ENCODE measurements around the gene SSNA1. TPM values are rescaled to one million over a fixed set of nuclear protein-coding genes. Genes with fewer than 3 reads are reported as not detected.

The SSNA1 gene
- total RNA-seq, 1 donor from 2014 or later: 71.9 TPM

DNA sequence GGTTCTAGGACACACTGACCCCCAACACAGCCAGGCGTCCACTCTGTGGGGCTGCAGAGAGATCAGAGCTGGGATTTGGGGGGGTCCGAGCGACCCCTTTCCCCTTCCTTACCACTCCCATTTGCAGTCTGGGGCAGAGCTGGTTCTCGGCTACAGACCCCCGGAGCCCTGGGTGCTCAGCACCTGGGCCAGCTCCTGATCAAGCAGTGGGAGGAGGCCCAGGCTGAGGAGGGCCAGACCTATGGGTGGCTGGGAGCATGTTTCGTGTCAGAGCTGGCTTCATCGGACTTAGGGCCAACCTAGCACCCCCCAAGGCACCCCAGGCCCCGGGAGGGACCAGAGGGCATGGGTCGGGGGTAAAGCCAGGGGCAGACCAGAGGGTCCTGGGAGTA is 42.0 kb upstream of the SSNA1 start:
- Mint-ChIP-seq H3K4me1 (peaks cover 8% of the 10 kb centered on the region), H3K27ac (no peak overlapping the region), H3K9me3 (no peaks in the 10 kb centered on the region), H3K27me3 (peaks cover 26% of the 10 kb centered on the region), H3K36me3 (ENCODE audit: low read depth) (no peaks in the 10 kb centered on the region), H3K4me3 (no peak overlapping the region)
- ChIA-PET CTCF (no interaction called here), POLR2A (no interaction called here)
- TF ChIP-seq, protein P1, sequence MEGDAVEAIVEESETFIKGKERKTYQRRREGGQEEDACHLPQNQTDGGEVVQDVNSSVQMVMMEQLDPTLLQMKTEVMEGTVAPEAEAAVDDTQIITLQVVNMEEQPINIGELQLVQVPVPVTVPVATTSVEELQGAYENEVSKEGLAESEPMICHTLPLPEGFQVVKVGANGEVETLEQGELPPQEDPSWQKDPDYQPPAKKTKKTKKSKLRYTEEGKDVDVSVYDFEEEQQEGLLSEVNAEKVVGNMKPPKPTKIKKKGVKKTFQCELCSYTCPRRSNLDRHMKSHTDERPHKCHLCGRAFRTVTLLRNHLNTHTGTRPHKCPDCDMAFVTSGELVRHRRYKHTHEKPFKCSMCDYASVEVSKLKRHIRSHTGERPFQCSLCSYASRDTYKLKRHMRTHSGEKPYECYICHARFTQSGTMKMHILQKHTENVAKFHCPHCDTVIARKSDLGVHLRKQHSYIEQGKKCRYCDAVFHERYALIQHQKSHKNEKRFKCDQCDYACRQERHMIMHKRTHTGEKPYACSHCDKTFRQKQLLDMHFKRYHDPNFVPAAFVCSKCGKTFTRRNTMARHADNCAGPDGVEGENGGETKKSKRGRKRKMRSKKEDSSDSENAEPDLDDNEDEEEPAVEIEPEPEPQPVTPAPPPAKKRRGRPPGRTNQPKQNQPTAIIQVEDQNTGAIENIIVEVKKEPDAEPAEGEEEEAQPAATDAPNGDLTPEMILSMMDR (IDR thresholded peaks at IDR 0.05): no peak
- ATAC-seq (ENCODE audit: low read depth) (no peak), DNase-seq (no peak)
- intact Hi-C loops (cut with micrococcal nuclease): no loop called here

DNA sequence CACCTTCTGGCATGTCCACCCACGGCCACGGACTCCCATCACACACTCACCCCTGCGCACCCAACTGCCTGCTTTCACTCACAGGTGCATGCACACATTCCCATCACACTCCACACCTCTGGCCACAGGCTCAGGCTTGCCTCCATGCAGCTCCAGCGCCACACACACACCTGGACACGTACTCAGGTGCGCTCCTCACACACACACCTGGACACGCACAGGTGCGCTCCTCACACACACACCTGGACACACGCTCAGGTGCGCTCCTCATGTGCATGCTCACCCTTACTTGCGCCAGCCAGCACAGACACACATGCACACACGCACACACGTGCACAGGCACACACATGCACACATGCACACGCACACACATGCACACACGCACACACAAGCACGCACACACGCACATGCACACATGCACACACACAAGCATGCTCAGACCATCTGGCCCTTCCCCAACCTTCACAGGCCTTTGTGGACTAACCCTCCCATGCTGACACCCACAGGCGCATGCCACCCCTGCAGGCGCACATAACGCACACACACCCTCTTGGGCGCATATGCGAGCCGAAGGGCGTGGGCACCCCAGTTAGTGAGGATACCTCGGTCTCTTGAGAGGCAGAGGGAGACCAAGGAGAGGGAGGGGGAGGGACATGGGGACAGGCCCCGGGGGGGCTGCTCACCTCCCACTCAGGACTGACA is 41.2 kb upstream of the SSNA1 start:
- DNase-seq: no peak
- no peak overlapping the region for H3K27ac Mint-ChIP-seq
- TF ChIP-seq, protein P1 (IDR thresholded peaks at IDR 0.05): no peak
- H3K36me3 Mint-ChIP-seq (ENCODE audit: low read depth): no peaks in the 10 kb centered on the region
- H3K4me1 Mint-ChIP-seq: peaks cover 14% of the 10 kb centered on the region
- ChIA-PET POLR2A (interaction anchor here (1.2 kb wide), 1 partner anchor 10 kb away, joined by 3 read pairs; no protein-coding TSS in a partner anchor), CTCF (no interaction called here)
- H3K9me3 Mint-ChIP-seq: no peaks in the 10 kb centered on the region
- peaks cover 21% of the 10 kb centered on the region for H3K27me3 Mint-ChIP-seq
- no peak for ATAC-seq (ENCODE audit: low read depth)
- H3K4me3 Mint-ChIP-seq: no peak overlapping the region
- intact Hi-C loops (cut with micrococcal nuclease): no loop called here

DNA sequence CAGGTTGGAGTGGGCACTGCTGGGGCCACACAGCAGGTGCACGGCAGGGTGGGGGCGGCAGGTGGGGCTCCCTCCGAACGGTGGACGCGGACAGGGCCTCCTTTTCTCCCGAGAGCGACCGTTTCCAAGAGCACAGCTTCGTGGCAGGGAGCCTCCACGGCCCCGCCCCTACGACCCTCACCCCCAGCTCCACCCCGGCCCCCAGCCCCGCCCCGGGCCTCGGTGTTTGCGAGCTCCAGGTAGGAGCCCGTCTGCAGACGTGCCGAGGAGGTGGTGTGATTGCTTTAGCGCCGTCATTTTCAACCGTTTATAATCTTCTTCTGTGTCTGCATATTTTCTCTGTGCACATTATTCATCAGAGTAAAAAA is 40.7 kb upstream of the SSNA1 start:
- CTCF ChIA-PET: no interaction called here
- Mint-ChIP-seq H3K9me3 (no peaks in the 10 kb centered on the region), H3K36me3 (ENCODE audit: low read depth) (no peaks in the 10 kb centered on the region), H3K27ac (no peak overlapping the region), H3K4me1 (peaks cover 14% of the 10 kb centered on the region), H3K27me3 (peaks cover 17% of the 10 kb centered on the region), H3K4me3 (no peak overlapping the region)
- POLR2A ChIA-PET: interaction anchor here (1.2 kb wide), 1 partner anchor 11 kb away, joined by 3 read pairs; no protein-coding TSS in a partner anchor
- intact Hi-C loops (cut with micrococcal nuclease): no loop called here
- ATAC-seq (ENCODE audit: low read depth) (no peak), DNase-seq (no peak)
- TF ChIP-seq, protein P1 (IDR thresholded peaks at IDR 0.05): no peak

DNA sequence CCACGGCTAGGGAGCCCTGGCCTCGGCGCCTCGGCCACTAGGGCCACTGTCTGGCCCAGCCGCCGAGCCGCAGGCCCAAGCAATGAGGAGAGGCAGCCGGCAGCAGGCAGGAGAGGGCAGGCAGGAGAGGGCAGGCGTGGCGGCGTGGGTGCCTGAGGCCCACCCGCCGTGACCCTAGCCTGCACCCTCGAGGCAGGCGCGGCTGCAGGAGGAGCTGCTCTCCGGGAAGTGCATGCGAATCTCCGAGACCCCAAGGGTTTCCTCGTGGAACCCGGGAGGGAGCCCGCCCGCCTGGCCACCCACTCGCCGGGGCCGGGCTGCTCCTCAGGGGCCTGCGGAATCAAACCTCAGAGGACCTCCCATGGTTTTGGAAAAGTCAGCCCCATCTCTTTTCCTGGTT is 40.2 kb upstream of the SSNA1 start:
- Mint-ChIP-seq H3K4me1 (peaks cover 14% of the 10 kb centered on the region), H3K27me3 (peaks cover 14% of the 10 kb centered on the region), H3K27ac (no peak overlapping the region), H3K4me3 (no peak overlapping the region), H3K36me3 (ENCODE audit: low read depth) (no peaks in the 10 kb centered on the region), H3K9me3 (no peaks in the 10 kb centered on the region)
- intact Hi-C loops (cut with micrococcal nuclease): no loop called here
- ChIA-PET CTCF (no interaction called here), POLR2A (interaction anchor here (1.2 kb wide), 1 partner anchor 11 kb away, joined by 3 read pairs; no protein-coding TSS in a partner anchor)
- ATAC-seq (ENCODE audit: low read depth) (no peak), DNase-seq (no peak)
- TF ChIP-seq, protein P1 (IDR thresholded peaks at IDR 0.05): no peak

DNA sequence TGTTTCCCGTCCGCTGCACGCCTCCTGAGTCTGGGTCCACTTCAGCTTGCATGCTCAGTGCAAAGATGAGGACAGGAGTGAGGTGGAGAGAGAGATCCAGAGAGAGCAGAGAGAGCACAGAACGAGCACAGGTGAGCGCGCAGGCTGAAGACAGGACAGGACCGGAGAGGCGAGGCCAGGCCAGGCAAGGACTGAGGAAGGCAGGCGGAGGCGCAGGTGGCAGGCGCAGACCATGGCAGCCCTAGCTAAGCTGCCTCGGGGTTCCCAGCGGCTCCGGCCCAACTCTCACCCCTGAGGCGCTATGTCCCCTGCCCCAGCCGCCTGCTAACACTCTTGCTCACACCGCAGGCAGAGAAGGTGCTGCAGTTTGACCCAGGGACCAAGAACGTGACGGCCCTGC is 39.8 kb upstream of the SSNA1 start:
- DNase-seq (no peak), ATAC-seq (ENCODE audit: low read depth) (no peak)
- Mint-ChIP-seq H3K27me3 (peaks cover 10% of the 10 kb centered on the region), H3K36me3 (ENCODE audit: low read depth) (no peaks in the 10 kb centered on the region), H3K9me3 (no peaks in the 10 kb centered on the region), H3K27ac (no peak overlapping the region), H3K4me3 (no peak overlapping the region), H3K4me1 (peaks cover 14% of the 10 kb centered on the region)
- intact Hi-C loops (cut with micrococcal nuclease): no loop called here
- POLR2A ChIA-PET: interaction anchor here (0.6 to 1.2 kb wide), 2 partner anchors 12 to 229 kb away, joined by 3 to 5 read pairs; no protein-coding TSS in a partner anchor
- CTCF ChIA-PET: no interaction called here
- TF ChIP-seq, protein P1 (IDR thresholded peaks at IDR 0.05): no peak

All from activated B cell treated with CpG ODN at 0.5 μM for 24 hours (primary cell).